HG02938 (cell line): Measurements from ENCODE around the gene DLG2.

Experiments
- ATAC-seq: cut with Tn5 transposase; IDR thresholded peaks from one replicate; pipeline ENCODE4 v1.9.1; 2021; ENCODE audit warnings: mild to moderate bottlenecking, moderate library complexity; ENCODE audit not compliant: unreplicated experiment

DLG2 gene

GRCh38 chr11:84714316-84714780, 912.8 kb downstream of the DLG2 start:
- peak; percentile 98 for ATAC-seq

- ATAC-seq, result no peak
Observed at GRCh38 chr11:84691830-84692229, 935.3 kb downstream of the DLG2 start.

DNA sequence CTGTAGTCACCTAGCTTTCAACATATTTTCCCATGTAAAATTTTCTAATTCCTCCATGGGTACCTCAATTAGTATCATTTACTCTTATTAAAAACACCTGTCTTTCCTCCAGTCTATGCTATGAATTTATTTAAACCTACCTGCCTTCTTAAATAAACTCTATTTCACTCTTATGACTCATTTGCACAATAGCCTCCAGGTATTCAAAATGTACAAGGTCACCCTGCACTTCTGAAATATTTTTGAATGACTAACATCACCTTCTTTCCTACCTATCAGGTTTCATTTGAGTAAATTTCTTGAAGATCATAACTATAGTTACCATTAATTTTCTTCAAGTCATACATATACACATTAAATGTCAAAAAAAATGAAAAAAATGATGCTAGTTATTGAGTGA, 939.7 kb downstream of the DLG2 start:
- ATAC-seq, result no peak

DNA sequence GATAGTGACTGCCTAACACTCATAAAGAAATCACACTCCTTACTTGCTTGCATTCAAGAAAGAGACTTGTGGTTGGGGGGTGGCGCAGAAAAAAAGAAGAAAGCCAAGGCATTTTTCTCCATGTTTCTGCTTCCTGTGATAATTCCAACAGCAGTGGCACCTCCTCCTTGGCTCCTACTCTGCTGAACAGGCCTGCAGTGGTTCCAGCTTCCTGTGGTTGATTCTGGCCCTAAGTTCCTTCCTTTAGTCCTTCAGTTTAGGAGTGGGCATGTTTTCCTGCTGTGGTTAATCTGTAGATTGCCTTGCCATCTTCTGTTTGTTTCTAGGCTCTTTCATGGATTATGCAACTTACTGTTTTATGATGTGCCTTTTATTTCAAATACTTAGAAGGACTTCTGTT, 940.4 kb downstream of the DLG2 start:
- ATAC-seq, result no peak

DNA sequence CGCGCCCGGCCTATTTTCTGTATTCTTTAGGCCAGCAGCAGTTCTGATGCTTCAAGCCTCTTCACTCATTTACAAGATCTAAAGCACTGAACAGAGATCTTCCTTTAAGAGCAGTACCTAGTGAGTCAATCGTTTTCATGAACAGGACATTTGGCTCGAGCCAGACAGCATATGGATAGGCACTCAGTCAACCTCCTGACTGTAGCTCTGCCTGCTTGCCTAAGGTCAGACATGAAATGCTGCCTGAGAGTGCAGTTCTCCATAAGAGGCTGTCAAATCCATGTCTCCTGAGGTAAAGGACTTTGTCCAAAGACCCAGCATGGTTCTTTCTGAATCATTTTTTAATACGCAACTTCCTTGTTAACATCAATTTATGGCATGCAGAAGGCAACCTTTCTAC, 941.2 kb downstream of the DLG2 start:
- no peak for ATAC-seq

DNA sequence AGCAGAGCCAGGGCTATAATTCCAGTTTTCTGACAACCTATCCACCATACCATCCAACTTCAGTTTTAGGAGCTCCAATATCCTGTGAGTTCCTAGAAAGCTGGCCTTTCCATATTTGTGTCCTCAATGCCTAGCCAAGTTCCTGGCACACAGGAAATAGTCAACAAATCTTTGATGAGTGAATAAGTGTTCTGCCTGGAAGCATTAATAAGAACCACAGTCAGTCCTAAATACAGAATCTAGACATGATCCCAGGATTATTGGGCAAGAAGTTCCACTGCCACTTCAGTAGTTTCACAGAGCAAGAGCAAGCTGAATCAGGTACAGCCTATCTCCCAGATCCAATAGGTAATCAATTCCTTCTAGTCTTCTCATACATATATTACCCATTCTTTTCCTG, 942.0 kb downstream of the DLG2 start:
- no peak for ATAC-seq

- ATAC-seq, result no peak
Observed at GRCh38 chr11:84681456-84681855, 945.7 kb downstream of the DLG2 start.

- ATAC-seq, result no peak
Observed at GRCh38 chr11:84675396-84676025, 951.6 kb downstream of the DLG2 start.

DNA sequence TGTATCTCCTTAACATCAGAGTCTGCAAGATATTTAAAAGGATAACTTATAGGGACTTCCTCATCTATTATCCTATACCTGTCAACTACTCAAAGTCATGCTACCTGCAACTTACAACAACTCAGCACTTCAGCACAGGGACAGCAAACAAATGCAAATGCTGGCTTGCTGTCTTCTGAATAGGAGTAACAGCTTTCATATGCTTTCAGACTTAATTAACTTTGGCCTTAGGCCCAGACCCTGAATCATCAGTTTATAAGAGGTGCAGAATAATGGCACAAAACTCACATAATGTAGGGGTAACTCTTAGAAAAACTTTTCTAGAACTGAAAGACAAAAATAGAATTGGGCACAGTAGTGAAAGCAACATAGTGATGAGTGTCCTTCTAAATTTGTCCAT, 953.4 kb downstream of the DLG2 start:
- no peak for ATAC-seq

DNA sequence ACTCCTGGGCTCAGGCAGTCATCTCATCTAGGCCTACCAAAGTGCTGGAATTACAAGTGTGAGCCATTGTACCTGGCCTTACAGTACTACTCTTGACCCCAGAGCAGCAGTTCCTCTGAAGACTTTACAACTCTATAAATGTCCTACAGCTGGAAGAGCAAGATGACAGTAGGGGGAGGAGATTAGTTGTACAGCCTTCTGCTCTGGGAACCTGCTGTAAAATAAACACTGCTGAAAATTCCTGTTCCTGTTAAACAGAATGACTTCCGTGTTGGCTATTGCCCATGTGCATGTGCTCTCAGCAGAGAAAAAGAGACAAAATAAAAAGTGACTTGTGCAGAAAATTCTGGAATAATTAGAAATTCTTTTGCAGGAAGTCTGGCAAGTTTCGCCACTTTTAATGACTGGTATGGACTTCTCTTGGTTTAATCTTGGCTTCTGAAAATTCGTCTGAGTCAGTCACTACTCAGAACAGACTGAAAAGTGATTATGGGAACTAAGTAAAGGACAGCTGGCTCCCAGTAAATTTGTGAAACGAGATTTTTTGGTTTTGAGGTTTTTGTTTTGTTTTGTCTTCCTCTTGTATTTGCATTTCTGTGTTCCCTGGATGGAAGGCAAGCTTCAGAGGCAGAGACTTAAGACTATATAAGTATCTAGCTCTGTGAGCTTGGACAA, 955.7 kb downstream of the DLG2 start:
- ATAC-seq, result no peak

GRCh38 chr11:84663731-84664130, 963.4 kb downstream of the DLG2 start:
- no peak for ATAC-seq

- no peak for ATAC-seq
Observed at GRCh38 chr11:84660257-84660977, 966.7 kb downstream of the DLG2 start.

GRCh38 chr11:84655712-84656111, 971.4 kb downstream of the DLG2 start:
- ATAC-seq, result no peak

DNA sequence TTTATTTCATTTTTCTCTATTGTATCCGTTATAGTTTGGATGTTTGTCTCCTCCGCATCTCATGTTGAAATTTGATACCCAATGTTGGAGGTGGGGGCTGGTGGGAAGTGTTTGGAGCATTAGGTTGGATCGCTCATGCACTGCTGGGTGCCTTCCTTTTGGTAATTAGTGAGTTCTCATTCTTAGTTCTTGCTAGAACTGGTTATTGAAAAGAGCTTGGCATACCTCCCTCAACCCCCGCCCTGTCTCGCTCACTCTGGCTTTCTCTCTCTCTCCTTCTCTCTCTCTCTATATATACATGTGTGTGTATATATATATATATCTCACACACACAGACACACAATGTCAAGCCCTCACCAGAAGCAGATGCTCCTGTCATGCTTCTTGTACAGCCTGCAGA, 978.7 kb downstream of the DLG2 start:
- no peak for ATAC-seq

GRCh38 chr11:84645988-84646694, 981.0 kb downstream of the DLG2 start:
- ATAC-seq, result no peak

GRCh38 chr11:84642500-84642899, 984.6 kb downstream of the DLG2 start:
- no peak for ATAC-seq

DNA sequence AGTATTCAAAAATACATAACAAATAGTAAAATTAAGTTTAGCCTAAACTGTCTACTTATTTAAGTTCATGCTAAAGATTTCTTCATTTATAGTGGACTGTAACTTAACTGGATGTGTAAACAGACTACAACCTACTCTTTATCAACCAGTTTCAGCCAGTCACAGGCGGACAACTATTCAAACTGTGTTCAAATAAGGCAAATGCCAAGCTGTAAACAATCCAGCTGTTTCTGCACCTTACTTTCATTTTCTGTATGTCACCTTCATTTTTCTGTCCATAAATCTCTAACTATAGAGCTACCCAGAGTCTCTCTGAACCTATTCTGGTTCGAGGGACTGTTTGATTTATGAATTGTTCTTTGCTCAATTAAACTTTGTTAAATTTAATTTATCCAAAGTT, 992.8 kb downstream of the DLG2 start:
- ATAC-seq, result no peak

DNA sequence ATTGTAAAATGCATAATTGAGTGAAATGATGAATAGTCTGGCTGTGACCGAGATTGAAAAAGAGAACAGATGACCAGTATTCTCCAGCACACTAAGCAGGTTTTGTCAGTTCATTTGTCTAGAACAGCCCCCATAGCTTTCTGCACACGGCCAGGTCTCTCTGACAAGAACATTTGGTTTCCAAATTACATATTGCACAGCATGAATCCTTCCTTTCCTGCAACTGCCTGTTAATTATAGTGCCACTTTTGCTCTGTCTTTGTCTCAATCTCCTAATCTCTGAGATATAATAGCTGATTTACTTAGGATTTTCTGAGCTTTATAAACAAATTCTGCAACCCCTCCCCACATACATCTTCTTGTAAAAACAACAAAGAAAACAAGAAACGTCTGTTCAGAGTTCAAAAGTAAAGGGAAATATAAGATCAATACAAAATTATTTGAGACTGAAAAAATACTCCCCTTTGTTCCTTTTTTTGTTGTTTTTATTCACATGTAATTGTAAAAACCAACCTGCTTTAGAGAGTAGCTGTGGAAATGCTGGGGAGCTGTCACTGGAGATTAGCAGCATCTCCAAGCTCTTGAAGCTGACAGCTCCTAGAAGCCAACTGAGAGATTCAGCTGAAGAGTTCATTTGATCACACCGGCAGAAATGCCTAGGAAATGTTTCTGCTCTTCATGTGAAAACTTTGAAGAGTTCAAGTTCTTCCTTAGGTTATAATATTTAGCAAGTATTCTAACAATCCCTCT, 998.1 kb downstream of the DLG2 start:
- no peak for ATAC-seq

GRCh38 chr11:84626256-84626655, 1000.9 kb downstream of the DLG2 start:
- ATAC-seq, result no peak

GRCh38 chr11:84612645-84613044, 1014.5 kb downstream of the DLG2 start:
- no peak for ATAC-seq

DNA sequence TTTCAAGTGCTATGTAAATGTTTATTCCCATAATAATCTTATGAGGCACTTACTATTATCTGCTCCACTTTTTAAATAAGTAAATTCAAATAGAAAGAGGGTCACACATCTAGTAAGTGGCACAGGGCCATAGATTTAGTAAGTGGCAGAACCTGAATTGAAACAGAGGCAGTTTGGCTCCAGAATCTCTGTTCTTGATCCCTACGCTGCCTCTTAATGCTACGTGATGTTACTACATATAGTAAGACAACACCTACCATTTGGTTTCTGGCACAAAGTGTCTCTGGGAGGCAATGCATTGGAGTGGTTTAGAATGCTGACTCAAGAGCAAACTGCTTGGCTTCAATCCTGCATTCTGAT, 1018.3 kb downstream of the DLG2 start:
- ATAC-seq, result no peak
